ENCODE results near the gene SF3B3. TPM values are rescaled to one million over a fixed set of nuclear protein-coding genes. Genes with fewer than 3 reads are reported as not detected.

The SF3B3 gene
- 202 TPM for polyA plus RNA-seq
- long read RNA-seq, donor 1, full-length matches to known transcripts: 9 of 18 reads
- long read RNA-seq, donor 1, partial matches to known transcripts: 9 of 18 reads
- long read RNA-seq, donor 1, other reads (novel, unspliced or antisense): 0 of 18 reads
- long read RNA-seq, donor 2, full-length matches to known transcripts: 10 of 46 reads
- long read RNA-seq, donor 2, partial matches to known transcripts: 36 of 46 reads
- long read RNA-seq, donor 2, other reads (novel, unspliced or antisense): 0 of 46 reads
- long read RNA-seq, donor 3: 0 reads
- long read RNA-seq, donor 4, full-length matches to known transcripts: 2 of 2 reads
- long read RNA-seq, donor 4, partial matches to known transcripts: 0 of 2 reads
- long read RNA-seq, donor 4, other reads (novel, unspliced or antisense): 0 of 2 reads
- long read RNA-seq, donor 5, full-length matches to known transcripts: 11 of 27 reads
- long read RNA-seq, donor 5, partial matches to known transcripts: 16 of 27 reads
- long read RNA-seq, donor 5, other reads (novel, unspliced or antisense): 0 of 27 reads
- long read RNA-seq, donor 6, full-length matches to known transcripts: 9 of 23 reads
- long read RNA-seq, donor 6, partial matches to known transcripts: 14 of 23 reads
- long read RNA-seq, donor 6, other reads (novel, unspliced or antisense): 0 of 23 reads
- long read RNA-seq, donor 7, full-length matches to known transcripts: 5 of 22 reads
- long read RNA-seq, donor 7, partial matches to known transcripts: 17 of 22 reads
- long read RNA-seq, donor 7, other reads (novel, unspliced or antisense): 0 of 22 reads
- long read RNA-seq, donor 8, full-length matches to known transcripts: 15 of 73 reads
- long read RNA-seq, donor 8, partial matches to known transcripts: 58 of 73 reads
- long read RNA-seq, donor 8, other reads (novel, unspliced or antisense): 0 of 73 reads
- long read RNA-seq, donor 9, full-length matches to known transcripts: 11 of 25 reads
- long read RNA-seq, donor 9, partial matches to known transcripts: 14 of 25 reads
- long read RNA-seq, donor 9, other reads (novel, unspliced or antisense): 0 of 25 reads
- long read RNA-seq, donor 10, full-length matches to known transcripts: 6 of 36 reads
- long read RNA-seq, donor 10, partial matches to known transcripts: 30 of 36 reads
- long read RNA-seq, donor 10, other reads (novel, unspliced or antisense): 0 of 36 reads
- long read RNA-seq, donor 11, full-length matches to known transcripts: 6 of 30 reads
- long read RNA-seq, donor 11, partial matches to known transcripts: 24 of 30 reads
- long read RNA-seq, donor 11, other reads (novel, unspliced or antisense): 0 of 30 reads

DNA sequence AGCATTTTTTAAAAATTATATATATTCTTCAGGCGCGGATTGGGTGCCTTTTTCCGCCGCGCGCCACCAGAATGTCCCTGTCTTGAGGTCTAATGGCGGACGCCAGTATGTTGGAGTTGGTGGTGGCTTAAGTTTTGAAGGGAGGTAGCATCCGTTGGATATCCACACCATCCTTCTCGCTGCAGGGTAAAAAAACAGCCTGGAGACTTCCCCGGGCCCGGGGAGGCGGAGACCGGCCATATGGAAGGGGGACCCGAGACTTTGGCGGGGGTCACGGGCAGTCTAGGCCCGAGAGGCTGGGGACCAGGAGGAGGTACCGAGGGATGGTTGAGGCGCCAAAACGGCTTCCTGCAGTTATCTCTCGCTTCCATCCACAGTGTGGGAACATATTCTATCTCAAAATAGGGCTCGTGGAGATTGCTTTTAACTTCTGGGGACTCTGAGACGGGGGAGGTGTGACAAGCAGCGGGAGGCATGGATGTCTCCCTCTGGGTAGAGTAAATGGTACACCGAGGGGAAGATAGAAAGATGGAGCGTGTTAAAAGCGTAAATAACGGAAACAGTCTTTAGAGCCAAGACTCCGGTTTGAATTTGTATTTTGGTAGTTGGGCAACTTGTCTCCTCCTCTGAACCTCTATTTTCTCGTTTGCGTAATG lies at the start of gene SF3B3:
TSS of gene SF3B3 (plus strand) at position 74 of the 656 bp plus-strand sequence. CDS start 2,841 bp downstream, outside the sequence.
- no peaks in the 10 kb centered on the region for H3K27me3 ChIP-seq (ENCODE audit: control insufficient read depth, insufficient read depth, low read length)
- peaks cover 15% of the 10 kb centered on the region for H3K4me1 ChIP-seq (ENCODE audit: control insufficient read depth, insufficient read depth, low read length)
- H3K27ac ChIP-seq (ENCODE audit: low read length): peak within 1 kb of the TSS; percentile 76
- peaks cover 20% of the 10 kb centered on the region for H3K36me3 ChIP-seq (ENCODE audit: control insufficient read depth, insufficient read depth, low read length)
- no CpG with 5 or more reads among the region's 32 CpGs for WGBS (ENCODE audit: insufficient coverage, low lambda C conversion rate)
- peak within 1 kb of the TSS; percentile 86 for H3K4me3 ChIP-seq (ENCODE audit: low read length)
- no peaks in the 10 kb centered on the region for H3K9me3 ChIP-seq (ENCODE audit: control insufficient read depth, low read depth, low read length)
- peak; percentile 55 to 88 for DNase-seq

DNA sequence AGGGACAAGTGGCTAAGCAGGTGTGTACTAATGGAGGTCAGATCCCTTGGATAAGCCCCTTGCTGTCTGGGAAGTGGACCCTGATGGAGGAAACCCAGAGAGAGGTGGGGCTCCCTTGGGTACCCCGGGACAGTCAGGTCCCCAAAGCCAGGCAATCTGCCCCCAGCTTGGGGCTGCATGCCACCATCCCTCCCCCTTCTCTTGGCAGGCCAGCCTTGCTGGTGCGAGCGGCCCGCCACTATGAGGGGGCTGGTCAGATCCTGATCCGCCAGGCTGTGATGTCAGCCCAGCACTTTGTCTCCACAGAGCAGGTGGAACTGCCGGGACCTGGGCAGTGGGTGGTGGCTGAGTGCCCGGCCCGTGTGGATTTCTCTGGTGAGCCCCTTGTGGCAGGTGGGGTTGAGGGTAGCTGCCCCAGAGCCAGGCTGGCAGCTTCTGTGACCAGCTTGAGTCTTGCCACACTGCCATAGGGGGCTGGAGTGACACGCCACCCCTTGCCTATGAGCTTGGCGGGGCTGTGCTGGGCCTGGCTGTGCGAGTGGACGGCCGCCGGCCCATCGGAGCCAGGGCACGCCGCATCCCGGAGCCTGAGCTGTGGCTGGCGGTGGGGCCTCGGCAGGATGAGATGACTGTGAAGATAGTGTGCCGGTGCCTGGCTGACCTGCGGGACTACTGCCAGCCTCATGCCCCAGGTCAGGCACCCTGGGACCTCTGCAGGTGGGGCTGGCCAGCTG lies 49.1 kb upstream of the SF3B3 start:
- no CpG with 5 or more reads among the region's 22 CpGs for WGBS (ENCODE audit: insufficient coverage, low lambda C conversion rate)
- Histone ChIP-seq H3K4me3 (ENCODE audit: low read length) (no peak overlapping the region), H3K36me3 (ENCODE audit: control insufficient read depth, insufficient read depth, low read length) (peaks cover 84% of the 10 kb centered on the region), H3K4me1 (ENCODE audit: control insufficient read depth, insufficient read depth, low read length) (no peaks in the 10 kb centered on the region), H3K27me3 (ENCODE audit: control insufficient read depth, insufficient read depth, low read length) (no peaks in the 10 kb centered on the region), H3K9me3 (ENCODE audit: control insufficient read depth, low read depth, low read length) (no peaks in the 10 kb centered on the region), H3K27ac (ENCODE audit: low read length) (no peak overlapping the region)
- no peak for DNase-seq

DNA sequence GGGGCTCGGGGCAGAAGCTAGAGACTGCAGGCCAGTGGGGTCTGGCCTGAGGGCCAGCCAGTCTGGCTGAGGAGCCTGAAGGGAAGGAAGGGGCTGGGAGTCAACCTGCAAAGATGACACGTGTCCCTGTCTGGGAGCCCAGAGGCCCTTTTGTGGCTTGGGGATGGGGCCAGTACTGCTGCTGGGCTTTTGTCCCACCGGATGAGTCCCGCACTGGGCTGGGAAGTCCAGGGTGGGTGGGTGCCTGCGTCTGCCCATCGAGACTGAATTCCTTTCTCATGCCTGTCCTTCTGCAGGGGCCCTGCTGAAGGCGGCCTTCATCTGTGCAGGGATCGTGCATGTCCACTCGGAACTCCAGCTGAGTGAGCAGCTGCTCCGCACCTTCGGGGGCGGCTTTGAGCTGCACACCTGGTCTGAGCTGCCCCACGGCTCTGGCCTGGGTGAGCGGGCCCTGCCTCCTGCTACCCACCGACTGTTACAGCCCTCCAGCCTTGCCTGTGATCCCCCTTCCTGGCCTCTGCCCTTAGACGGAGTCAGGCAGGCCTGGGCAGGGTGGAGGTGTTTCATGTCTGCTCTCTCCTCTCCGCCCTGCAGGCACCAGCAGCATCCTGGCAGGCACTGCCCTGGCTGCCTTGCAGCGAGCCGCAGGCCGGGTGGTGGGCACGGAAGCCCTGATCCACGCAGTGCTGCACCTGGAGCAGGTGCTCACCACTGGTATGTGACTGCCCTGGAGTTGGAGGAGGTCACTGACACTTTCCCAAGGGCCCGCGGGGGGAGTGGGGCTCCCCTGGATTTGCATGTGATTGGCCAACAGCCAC lies 48.4 kb upstream of the SF3B3 start:
- H3K27ac ChIP-seq (ENCODE audit: low read length): no peak overlapping the region
- no CpG with 5 or more reads among the region's 24 CpGs for WGBS (ENCODE audit: insufficient coverage, low lambda C conversion rate)
- no peak overlapping the region for H3K4me3 ChIP-seq (ENCODE audit: low read length)
- peaks cover 88% of the 10 kb centered on the region for H3K36me3 ChIP-seq (ENCODE audit: control insufficient read depth, insufficient read depth, low read length)
- no peaks in the 10 kb centered on the region for H3K9me3 ChIP-seq (ENCODE audit: control insufficient read depth, low read depth, low read length)
- no peaks in the 10 kb centered on the region for H3K27me3 ChIP-seq (ENCODE audit: control insufficient read depth, insufficient read depth, low read length)
- no peak for DNase-seq
- no peaks in the 10 kb centered on the region for H3K4me1 ChIP-seq (ENCODE audit: control insufficient read depth, insufficient read depth, low read length)

DNA sequence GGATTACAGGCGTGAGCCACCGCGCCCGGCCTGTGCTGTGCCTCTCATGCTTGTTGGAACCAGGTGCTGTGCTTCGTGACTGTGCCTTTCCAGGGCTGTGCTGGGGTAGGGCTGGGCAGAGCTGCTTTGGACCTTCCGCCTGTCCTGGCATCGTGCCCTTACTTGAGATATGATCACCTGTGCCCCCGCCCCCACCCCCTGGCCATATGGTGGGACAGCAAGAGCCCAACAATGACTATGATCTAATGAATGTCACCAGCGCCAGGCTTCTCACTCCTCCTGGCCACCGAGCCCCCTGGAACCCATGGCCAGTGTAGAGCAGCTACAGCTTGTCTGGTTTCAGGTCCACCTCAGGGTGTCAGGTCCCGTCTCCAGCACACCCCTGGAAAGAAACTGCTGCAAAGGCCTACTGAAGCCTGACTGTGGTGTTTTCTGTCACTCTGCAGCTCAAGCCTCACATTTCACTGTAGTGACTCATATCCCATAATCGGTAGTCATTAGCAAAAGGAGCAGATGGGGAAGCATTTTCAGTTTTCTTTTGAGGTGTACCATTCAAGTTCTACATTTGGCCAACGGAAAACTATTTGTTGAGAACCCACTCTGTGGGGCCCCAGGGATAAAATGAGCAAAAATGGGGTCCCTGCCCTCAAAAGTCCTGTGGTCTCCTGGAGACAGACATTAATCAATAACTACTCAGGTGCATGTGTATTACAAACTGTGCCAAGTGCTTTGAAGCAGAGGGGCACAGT lies 47.2 kb upstream of the SF3B3 start:
- no peaks in the 10 kb centered on the region for H3K27me3 ChIP-seq (ENCODE audit: control insufficient read depth, insufficient read depth, low read length)
- no peaks in the 10 kb centered on the region for H3K9me3 ChIP-seq (ENCODE audit: control insufficient read depth, low read depth, low read length)
- no peaks in the 10 kb centered on the region for H3K4me1 ChIP-seq (ENCODE audit: control insufficient read depth, insufficient read depth, low read length)
- H3K27ac ChIP-seq (ENCODE audit: low read length): no peak overlapping the region
- 25% methylated on average over 1 of the region's 13 CpGs for WGBS (ENCODE audit: insufficient coverage, low lambda C conversion rate)
- H3K4me3 ChIP-seq (ENCODE audit: low read length): no peak overlapping the region
- DNase-seq: no peak
- peaks cover 89% of the 10 kb centered on the region for H3K36me3 ChIP-seq (ENCODE audit: control insufficient read depth, insufficient read depth, low read length)

DNA sequence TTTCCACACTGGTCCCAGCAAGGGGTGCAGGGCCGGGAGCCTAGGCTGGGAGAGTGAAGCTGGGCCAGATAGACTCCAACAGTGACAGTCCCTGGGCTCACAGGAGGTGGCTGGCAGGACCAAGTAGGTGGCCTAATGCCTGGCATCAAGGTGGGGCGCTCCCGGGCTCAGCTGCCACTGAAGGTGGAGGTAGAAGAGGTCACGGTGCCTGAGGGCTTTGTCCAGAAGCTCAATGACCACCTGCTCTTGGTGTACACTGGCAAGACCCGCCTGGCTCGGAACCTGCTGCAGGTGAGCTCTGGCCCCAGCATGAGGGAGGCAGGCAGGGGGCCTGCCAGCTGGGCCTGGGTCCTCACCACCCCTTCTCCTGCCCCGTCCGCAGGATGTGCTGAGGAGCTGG lies 45.4 kb upstream of the SF3B3 start:
- H3K27ac ChIP-seq (ENCODE audit: low read length): no peak overlapping the region
- WGBS (ENCODE audit: insufficient coverage, low lambda C conversion rate): no CpG with 5 or more reads among the region's 8 CpGs

DNA sequence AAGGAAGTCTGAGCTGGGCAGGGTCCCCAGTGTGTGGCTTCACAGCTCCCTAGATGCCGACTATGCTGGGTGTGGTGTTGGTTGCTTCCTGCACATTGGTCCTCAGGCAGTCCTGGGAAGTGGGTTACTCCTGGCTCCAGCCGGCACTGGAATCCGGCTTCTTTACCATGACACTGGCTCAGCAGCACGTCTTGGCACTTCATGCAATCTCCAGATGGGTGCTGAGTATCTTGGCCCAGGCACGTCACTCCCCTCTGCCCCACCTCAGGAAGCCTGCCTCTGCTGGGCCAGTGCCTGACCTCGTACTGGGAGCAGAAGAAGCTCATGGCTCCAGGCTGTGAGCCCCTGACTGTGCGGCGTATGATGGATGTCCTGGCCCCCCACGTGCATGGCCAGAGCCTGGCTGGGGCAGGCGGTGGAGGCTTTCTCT lies 44.7 kb upstream of the SF3B3 start:
- no CpG with 5 or more reads among the region's 10 CpGs for WGBS (ENCODE audit: insufficient coverage, low lambda C conversion rate)
- Histone ChIP-seq H3K27ac (ENCODE audit: low read length) (no peak overlapping the region), H3K4me1 (ENCODE audit: control insufficient read depth, insufficient read depth, low read length) (no peaks in the 10 kb centered on the region), H3K27me3 (ENCODE audit: control insufficient read depth, insufficient read depth, low read length) (no peaks in the 10 kb centered on the region), H3K9me3 (ENCODE audit: control insufficient read depth, low read depth, low read length) (no peaks in the 10 kb centered on the region), H3K36me3 (ENCODE audit: control insufficient read depth, insufficient read depth, low read length) (peaks cover 89% of the 10 kb centered on the region), H3K4me3 (ENCODE audit: low read length) (no peak overlapping the region)
- DNase-seq: no peak

More for the DNA sequence above, 45.4 kb upstream of the SF3B3 start:
- H3K4me1 ChIP-seq (ENCODE audit: control insufficient read depth, insufficient read depth, low read length): no peaks in the 10 kb centered on the region
- no peak for DNase-seq
- no peak overlapping the region for H3K4me3 ChIP-seq (ENCODE audit: low read length)
- no peaks in the 10 kb centered on the region for H3K9me3 ChIP-seq (ENCODE audit: control insufficient read depth, low read depth, low read length)
- no peaks in the 10 kb centered on the region for H3K27me3 ChIP-seq (ENCODE audit: control insufficient read depth, insufficient read depth, low read length)
- H3K36me3 ChIP-seq (ENCODE audit: control insufficient read depth, insufficient read depth, low read length): peaks cover 89% of the 10 kb centered on the region

DNA sequence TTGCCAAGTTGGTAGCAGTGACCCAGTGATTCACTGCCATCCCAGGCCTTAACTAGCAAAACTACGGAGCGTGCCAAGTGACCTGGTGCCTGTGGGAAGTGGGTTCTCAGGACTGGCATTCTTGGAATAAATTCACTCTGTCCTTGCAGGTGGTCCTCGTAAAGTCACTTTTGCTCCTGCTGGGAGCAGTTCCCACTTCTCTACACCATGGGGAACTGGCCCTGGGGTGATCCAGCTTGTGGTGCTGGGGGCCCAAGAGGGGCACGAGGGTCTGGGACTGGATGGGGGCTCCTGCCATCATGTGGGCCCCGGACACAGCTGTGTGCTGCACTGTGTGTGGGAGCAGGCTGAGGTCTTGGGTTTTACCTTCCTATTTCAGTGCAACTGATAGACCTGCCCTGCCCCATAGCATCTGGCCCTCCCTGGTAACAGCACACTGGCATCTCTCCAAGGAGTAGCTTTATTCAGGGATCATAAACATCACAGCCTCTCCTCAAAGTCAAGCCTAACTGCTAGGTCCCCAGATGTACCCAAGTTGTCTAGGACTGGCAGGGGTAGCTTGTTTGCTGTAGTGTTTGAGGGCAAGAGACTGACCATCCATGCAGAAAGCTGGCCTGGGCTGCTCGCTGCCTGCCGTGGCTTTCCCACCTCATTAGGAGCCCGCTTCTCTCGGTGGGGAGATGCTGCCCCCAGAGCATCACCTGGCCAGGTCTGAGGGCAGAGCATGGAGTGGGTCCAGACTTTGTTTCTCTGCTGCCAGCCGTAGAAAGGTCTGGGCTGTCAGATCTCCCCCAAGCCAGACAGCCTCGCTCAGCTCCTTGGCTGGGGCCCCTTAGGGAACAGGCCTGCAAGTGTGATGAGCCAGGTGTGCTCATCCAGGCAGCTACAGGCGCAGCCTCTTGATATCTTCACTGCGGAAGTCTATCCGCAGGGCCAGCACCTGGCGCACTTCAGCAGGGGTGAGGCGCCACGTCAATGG lies 43.2 kb upstream of the SF3B3 start:
- DNase-seq: no peak
- WGBS (ENCODE audit: insufficient coverage, low lambda C conversion rate): no CpG with 5 or more reads among the region's 17 CpGs
- Histone ChIP-seq H3K27ac (ENCODE audit: low read length) (no peak overlapping the region), H3K4me1 (ENCODE audit: control insufficient read depth, insufficient read depth, low read length) (no peaks in the 10 kb centered on the region), H3K27me3 (ENCODE audit: control insufficient read depth, insufficient read depth, low read length) (no peaks in the 10 kb centered on the region), H3K9me3 (ENCODE audit: control insufficient read depth, low read depth, low read length) (no peaks in the 10 kb centered on the region), H3K4me3 (ENCODE audit: low read length) (no peak overlapping the region), H3K36me3 (ENCODE audit: control insufficient read depth, insufficient read depth, low read length) (peaks cover 84% of the 10 kb centered on the region)
